ENCODE data around the gene NT5DC2.

- TF ChIP-seq CTCF (IDR thresholded peaks at IDR 0.05) (no peak), POLR2A (IDR thresholded peaks at IDR 0.05) (no peak)
Observed at GRCh38 chr3:52531860-52532516, 1.7 kb downstream of the NT5DC2 start.
